GM18499 (cell line): Measurements from ENCODE around the gene PPP1R36.
"Not testable (repeated sequence)": the region's sequence is repeated elsewhere in the genome, so short reads cannot be mapped to it uniquely, and the experiment has no call there.

Experiments used
- ATAC-seq: cut with Tn5 transposase; IDR thresholded peaks from one replicate; pipeline ENCODE4 v1.9.1; 2021; ENCODE audit warnings: moderate number of reproducible peaks; ENCODE audit not compliant: insufficient read depth, unreplicated experiment

PPP1R36 gene

GRCh38 chr14:64549791-64550620 is at the start of gene PPP1R36:
TSS of gene PPP1R36 (plus strand) at chr14:64549961. CDS start at chr14:64549998, 37 bp downstream.
- no peak for ATAC-seq

GRCh38 chr14:64500088-64500487 is 49.7 kb upstream of the PPP1R36 start:
- no peak for ATAC-seq

- ATAC-seq: no peak
These were observed 48.2 kb upstream of the PPP1R36 start for GRCh38 chr14:64501411-64502171.

- no peak for ATAC-seq
These were observed 47.3 kb upstream of the PPP1R36 start for GRCh38 chr14:64502456-64502855.

GRCh38 chr14:64502887-64503433 is 46.8 kb upstream of the PPP1R36 start:
- no peak for ATAC-seq

- ATAC-seq: peak; percentile 38
These were observed 46.1 kb upstream of the PPP1R36 start, which contains the start of gene ZBTB25 for GRCh38 chr14:64503434-64504309. TSS of gene ZBTB25 (minus strand) at chr14:64503838. CDS start at chr14:64490533, 13,305 bp downstream.

GRCh38 chr14:64504310-64504896 is 45.4 kb upstream of the PPP1R36 start, which contains the start of gene ZBTB1:
TSS of gene ZBTB1 (plus strand) at chr14:64504770. CDS start at chr14:64521505, 16,735 bp downstream.
- ATAC-seq: no peak

- no peak for ATAC-seq
These were observed 44.6 kb upstream of the PPP1R36 start for GRCh38 chr14:64504897-64505794.

- ATAC-seq: no peak
These were observed 43.0 kb upstream of the PPP1R36 start for GRCh38 chr14:64506721-64507120.

- ATAC-seq: no peak
These were observed 42.2 kb upstream of the PPP1R36 start for GRCh38 chr14:64507376-64508156.

GRCh38 chr14:64508215-64508776 is 41.5 kb upstream of the PPP1R36 start:
- ATAC-seq: no peak

- no peak for ATAC-seq
These were observed 40.7 kb upstream of the PPP1R36 start for GRCh38 chr14:64509036-64509435.

GRCh38 chr14:64510825-64511671 is 38.7 kb upstream of the PPP1R36 start:
- ATAC-seq: no peak

- ATAC-seq: no peak
These were observed 36.5 kb upstream of the PPP1R36 start for GRCh38 chr14:64513271-64513670.

GRCh38 chr14:64515053-64515452 is 34.7 kb upstream of the PPP1R36 start:
- no peak for ATAC-seq

GRCh38 chr14:64516969-64517368 is 32.8 kb upstream of the PPP1R36 start:
- no peak for ATAC-seq

- not testable (repeated sequence) for ATAC-seq
These were observed 32.1 kb upstream of the PPP1R36 start for GRCh38 chr14:64517667-64518066.
